Testis (tissue), 2 donors: ENCODE results near the gene PRDM10.

Experiments
- POLR2A ChIP-seq: fragments of 450-650 bp; IDR thresholded peaks from one replicate; pipeline ENCODE4 v1.6.1; 2017; ENCODE audit warnings: antibody characterized with exemption, mild to moderate bottlenecking, moderate library complexity
- TF ChIP-seq, protein P1 (sequence below), 3 experiments: fragments of 450-650 bp in 2 of 3; fragments of 200-600 bp in 1 of 3; sonication (generic) in 1 of 3; IDR thresholded peaks; one replicate each; pipeline ENCODE4 v1.5.1; 2016 to 2019; ENCODE audit warnings: antibody characterized with exemption in 3 of 3, mild to moderate bottlenecking in 2 of 3, moderate library complexity in 1 of 3

DNA sequence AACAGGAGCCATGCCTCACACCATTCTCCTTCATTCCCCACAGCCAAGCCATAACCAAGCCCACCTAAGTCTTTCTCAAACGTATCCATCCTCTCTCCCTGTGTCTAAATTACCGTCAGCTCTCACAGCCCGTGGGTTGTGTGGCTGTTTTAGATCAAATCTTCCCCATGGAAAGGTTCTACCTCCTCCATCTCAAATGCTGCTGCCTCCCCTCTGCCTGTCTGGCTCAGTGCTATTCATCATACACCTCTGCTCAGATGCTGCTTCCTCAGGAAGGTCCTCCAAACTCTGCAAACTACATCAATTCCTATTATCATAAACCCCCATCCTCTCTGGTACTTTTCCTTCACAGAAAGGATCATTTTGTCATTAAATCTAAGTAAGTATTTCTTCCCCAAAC, 122.3 kb downstream of the PRDM10 start:
- TF ChIP-seq, protein P1, sequence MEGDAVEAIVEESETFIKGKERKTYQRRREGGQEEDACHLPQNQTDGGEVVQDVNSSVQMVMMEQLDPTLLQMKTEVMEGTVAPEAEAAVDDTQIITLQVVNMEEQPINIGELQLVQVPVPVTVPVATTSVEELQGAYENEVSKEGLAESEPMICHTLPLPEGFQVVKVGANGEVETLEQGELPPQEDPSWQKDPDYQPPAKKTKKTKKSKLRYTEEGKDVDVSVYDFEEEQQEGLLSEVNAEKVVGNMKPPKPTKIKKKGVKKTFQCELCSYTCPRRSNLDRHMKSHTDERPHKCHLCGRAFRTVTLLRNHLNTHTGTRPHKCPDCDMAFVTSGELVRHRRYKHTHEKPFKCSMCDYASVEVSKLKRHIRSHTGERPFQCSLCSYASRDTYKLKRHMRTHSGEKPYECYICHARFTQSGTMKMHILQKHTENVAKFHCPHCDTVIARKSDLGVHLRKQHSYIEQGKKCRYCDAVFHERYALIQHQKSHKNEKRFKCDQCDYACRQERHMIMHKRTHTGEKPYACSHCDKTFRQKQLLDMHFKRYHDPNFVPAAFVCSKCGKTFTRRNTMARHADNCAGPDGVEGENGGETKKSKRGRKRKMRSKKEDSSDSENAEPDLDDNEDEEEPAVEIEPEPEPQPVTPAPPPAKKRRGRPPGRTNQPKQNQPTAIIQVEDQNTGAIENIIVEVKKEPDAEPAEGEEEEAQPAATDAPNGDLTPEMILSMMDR (IDR thresholded peaks at IDR 0.05): no peak
- no peak for TF ChIP-seq POLR2A
